ENCODE measurements around the gene EIF2AK3.
"Not testable (repeated sequence)": the region's sequence is repeated elsewhere in the genome, so short reads cannot be mapped to it uniquely, and the experiment has no call there.

Gene EIF2AK3

GRCh38 chr2:88632569-88632968 lies 5.3 kb upstream of the EIF2AK3 start:
- DNase-seq: no peak

GRCh38 chr2:88628571-88628939 lies 1.3 kb upstream of the EIF2AK3 start:
- DNase-seq: no peak

GRCh38 chr2:88627856-88628570 lies 749 bp upstream of the EIF2AK3 start:
- DNase-seq: peak in 1 of 3 experiments; percentile 69

- peak in 1 of 3 experiments; percentile 63 for DNase-seq
These were observed 851 bp downstream of the EIF2AK3 start for GRCh38 chr2:88626171-88627054.

GRCh38 chr2:88624477-88624876 lies 2.8 kb downstream of the EIF2AK3 start:
- DNase-seq: no peak

GRCh38 chr2:88623831-88624465 lies 3.3 kb downstream of the EIF2AK3 start:
- not testable (repeated sequence) for DNase-seq

GRCh38 chr2:88622307-88622706 lies 5.0 kb downstream of the EIF2AK3 start:
- no peak for DNase-seq

GRCh38 chr2:88621432-88621831 lies 5.8 kb downstream of the EIF2AK3 start:
- no peak for DNase-seq

- no peak for DNase-seq
These were observed 7.2 kb downstream of the EIF2AK3 start for GRCh38 chr2:88620015-88620414.

- DNase-seq: no peak
These were observed 11.4 kb downstream of the EIF2AK3 start for GRCh38 chr2:88615822-88616221.

GRCh38 chr2:88614497-88615157 lies 12.6 kb downstream of the EIF2AK3 start:
- no peak for DNase-seq

- no peak for DNase-seq
These were observed 13.3 kb downstream of the EIF2AK3 start for GRCh38 chr2:88613921-88614320.

- DNase-seq: no peak
These were observed 19.1 kb downstream of the EIF2AK3 start for GRCh38 chr2:88608184-88608583.

- DNase-seq: no peak
These were observed 19.8 kb downstream of the EIF2AK3 start for GRCh38 chr2:88607416-88607815.

GRCh38 chr2:88606371-88607030 lies 20.8 kb downstream of the EIF2AK3 start:
- no peak for DNase-seq

- no peak for DNase-seq
These were observed 24.1 kb downstream of the EIF2AK3 start for GRCh38 chr2:88603146-88603545.

- DNase-seq: no peak
These were observed 25.2 kb downstream of the EIF2AK3 start for GRCh38 chr2:88602022-88602421.

- no peak for DNase-seq
These were observed 26.0 kb downstream of the EIF2AK3 start for GRCh38 chr2:88601286-88601685.

- DNase-seq: peak; percentile 22 to 59 (median 23)
These were observed 27.2 kb downstream of the EIF2AK3 start for GRCh38 chr2:88600038-88600465.

GRCh38 chr2:88599527-88599926 lies 27.7 kb downstream of the EIF2AK3 start:
- no peak for DNase-seq

GRCh38 chr2:88597168-88597567 lies 30.1 kb downstream of the EIF2AK3 start:
- DNase-seq: no peak

GRCh38 chr2:88596141-88596830 lies 31.0 kb downstream of the EIF2AK3 start:
- DNase-seq: no peak

All from NCI-H1417 (cell line).